HEK293 (cell line): ENCODE measurements around the gene OR5H2.

Experiments
- HOXC10 ChIP-seq: sonication (generic); formaldehyde crosslinking; IDR thresholded peaks from 2 replicates; pipeline ENCODE4 v1.8.1; 2023; ENCODE audit warnings: mild to moderate bottlenecking, missing genetic modification reagents
- TCF7L2 ChIP-seq: IDR thresholded peaks from 2 replicates; pipeline ENCODE4 v1.6.1; 2011; ENCODE audit warnings: low read depth, mild to moderate bottlenecking, inconsistent platforms, low read length, moderate library complexity, borderline replicate concordance
- ZFP3 ChIP-seq: fragments of 450-650 bp; formaldehyde crosslinking; IDR thresholded peaks from 2 replicates; pipeline ENCODE4 v1.5.1; 2016; ENCODE audit warnings: low read depth, missing biosample characterization, missing genetic modification characterization
- ZFP37 ChIP-seq: fragments of 450-650 bp; formaldehyde crosslinking; IDR thresholded peaks from 2 replicates; pipeline ENCODE4 v1.5.1; 2016; ENCODE audit warnings: missing biosample characterization, missing genetic modification characterization
- ZNF133 ChIP-seq: fragments of 450-650 bp; formaldehyde crosslinking; IDR thresholded peaks from 2 replicates; pipeline ENCODE4 v1.5.1; 2016; ENCODE audit warnings: missing biosample characterization, missing genetic modification characterization
- ZNF416 ChIP-seq: fragments of 450-650 bp; formaldehyde crosslinking; IDR thresholded peaks from 2 replicates; pipeline ENCODE4 v1.5.1; 2016; ENCODE audit warnings: missing biosample characterization, missing genetic modification characterization
- ZXDB ChIP-seq: fragments of 450-650 bp; formaldehyde crosslinking; IDR thresholded peaks from 2 replicates; pipeline ENCODE4 v1.5.1; 2016; ENCODE audit warnings: missing biosample characterization, missing genetic modification characterization
- TF ChIP-seq, protein P1 (sequence below): fragments of 450-650 bp; formaldehyde crosslinking; IDR thresholded peaks from 2 replicates; pipeline ENCODE4 v1.5.1; 2017; ENCODE audit warnings: missing biosample characterization, missing genetic modification characterization
- TF ChIP-seq, protein P2 (sequence below): fragments of 450-650 bp; formaldehyde crosslinking; IDR thresholded peaks from 2 replicates; pipeline ENCODE4 v1.5.1; 2016; ENCODE audit warnings: missing biosample characterization, missing genetic modification characterization
- TF ChIP-seq, protein P3 (sequence below): fragments of 450-650 bp; formaldehyde crosslinking; IDR thresholded peaks from 2 replicates; pipeline ENCODE4 v1.5.1; 2016; ENCODE audit warnings: missing biosample characterization, missing genetic modification characterization
- TF ChIP-seq, protein P4 (sequence below): fragments of 450-650 bp; formaldehyde crosslinking; IDR thresholded peaks from 2 replicates; pipeline ENCODE4 v1.5.1; 2016; ENCODE audit warnings: missing biosample characterization, missing genetic modification characterization

DNA sequence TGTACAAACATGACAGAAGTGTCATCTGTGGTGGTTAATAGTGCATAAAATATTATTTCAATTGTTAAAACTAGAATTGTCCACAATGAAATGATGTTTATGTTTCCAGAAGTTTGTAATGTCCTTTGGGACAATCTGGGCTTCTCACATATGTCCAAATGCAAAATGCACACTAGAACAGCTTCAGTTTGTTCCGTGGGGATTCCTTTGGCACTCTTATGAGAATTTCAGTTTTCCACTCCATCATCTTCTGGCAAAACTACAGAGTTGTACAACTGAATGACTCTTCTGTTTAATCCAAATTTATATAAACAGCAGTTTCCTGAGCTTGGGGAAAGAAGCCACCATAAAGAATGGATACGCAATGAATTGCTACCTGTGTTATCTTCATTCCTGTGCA is 20.3 kb upstream of the OR5H2 start:
- TF ChIP-seq ZFP3 (tag by site-specific recombination) (no peak), ZNF416 (tag by site-specific recombination) (no peak), HOXC10 (CRISPR knock-in tag) (no peak), TCF7L2 (no peak), ZFP37 (tag by site-specific recombination) (no peak), ZNF133 (tag by site-specific recombination) (no peak), ZXDB (tag by site-specific recombination) (no peak)
- TF ChIP-seq, protein P1, sequence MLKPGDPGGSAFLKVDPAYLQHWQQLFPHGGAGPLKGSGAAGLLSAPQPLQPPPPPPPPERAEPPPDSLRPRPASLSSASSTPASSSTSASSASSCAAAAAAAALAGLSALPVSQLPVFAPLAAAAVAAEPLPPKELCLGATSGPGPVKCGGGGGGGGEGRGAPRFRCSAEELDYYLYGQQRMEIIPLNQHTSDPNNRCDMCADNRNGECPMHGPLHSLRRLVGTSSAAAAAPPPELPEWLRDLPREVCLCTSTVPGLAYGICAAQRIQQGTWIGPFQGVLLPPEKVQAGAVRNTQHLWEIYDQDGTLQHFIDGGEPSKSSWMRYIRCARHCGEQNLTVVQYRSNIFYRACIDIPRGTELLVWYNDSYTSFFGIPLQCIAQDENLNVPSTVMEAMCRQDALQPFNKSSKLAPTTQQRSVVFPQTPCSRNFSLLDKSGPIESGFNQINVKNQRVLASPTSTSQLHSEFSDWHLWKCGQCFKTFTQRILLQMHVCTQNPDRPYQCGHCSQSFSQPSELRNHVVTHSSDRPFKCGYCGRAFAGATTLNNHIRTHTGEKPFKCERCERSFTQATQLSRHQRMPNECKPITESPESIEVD, result no peak
- TF ChIP-seq, protein P2, sequence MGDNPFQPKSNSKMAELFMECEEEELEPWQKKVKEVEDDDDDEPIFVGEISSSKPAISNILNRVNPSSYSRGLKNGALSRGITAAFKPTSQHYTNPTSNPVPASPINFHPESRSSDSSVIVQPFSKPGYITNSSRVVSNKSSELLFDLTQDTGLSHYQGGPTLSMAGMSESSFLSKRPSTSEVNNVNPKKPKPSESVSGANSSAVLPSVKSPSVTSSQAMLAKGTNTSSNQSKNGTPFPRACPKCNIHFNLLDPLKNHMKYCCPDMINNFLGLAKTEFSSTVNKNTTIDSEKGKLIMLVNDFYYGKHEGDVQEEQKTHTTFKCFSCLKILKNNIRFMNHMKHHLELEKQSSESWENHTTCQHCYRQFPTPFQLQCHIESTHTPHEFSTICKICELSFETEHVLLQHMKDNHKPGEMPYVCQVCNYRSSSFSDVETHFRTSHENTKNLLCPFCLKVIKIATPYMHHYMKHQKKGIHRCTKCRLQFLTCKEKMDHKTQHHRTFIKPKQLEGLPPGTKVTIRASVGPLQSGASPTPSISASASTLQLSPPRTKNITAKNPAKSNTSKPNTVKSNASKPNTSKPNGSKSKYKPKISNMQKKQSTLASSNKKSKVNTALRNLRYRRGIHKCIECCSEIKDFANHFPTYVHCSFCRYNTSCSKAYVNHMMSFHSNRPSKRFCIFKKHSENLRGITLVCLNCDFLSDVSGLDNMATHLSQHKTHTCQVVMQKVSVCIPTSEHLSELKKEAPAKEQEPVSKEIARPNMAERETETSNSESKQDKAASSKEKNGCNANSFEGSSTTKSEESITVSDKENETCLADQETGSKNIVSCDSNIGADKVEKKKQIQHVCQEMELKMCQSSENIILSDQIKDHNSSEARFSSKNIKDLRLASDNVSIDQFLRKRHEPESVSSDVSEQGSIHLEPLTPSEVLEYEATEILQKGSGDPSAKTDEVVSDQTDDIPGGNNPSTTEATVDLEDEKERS, result no peak
- TF ChIP-seq, protein P3, sequence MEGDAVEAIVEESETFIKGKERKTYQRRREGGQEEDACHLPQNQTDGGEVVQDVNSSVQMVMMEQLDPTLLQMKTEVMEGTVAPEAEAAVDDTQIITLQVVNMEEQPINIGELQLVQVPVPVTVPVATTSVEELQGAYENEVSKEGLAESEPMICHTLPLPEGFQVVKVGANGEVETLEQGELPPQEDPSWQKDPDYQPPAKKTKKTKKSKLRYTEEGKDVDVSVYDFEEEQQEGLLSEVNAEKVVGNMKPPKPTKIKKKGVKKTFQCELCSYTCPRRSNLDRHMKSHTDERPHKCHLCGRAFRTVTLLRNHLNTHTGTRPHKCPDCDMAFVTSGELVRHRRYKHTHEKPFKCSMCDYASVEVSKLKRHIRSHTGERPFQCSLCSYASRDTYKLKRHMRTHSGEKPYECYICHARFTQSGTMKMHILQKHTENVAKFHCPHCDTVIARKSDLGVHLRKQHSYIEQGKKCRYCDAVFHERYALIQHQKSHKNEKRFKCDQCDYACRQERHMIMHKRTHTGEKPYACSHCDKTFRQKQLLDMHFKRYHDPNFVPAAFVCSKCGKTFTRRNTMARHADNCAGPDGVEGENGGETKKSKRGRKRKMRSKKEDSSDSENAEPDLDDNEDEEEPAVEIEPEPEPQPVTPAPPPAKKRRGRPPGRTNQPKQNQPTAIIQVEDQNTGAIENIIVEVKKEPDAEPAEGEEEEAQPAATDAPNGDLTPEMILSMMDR (tag by site-specific recombination), result no peak
- TF ChIP-seq, protein P4, sequence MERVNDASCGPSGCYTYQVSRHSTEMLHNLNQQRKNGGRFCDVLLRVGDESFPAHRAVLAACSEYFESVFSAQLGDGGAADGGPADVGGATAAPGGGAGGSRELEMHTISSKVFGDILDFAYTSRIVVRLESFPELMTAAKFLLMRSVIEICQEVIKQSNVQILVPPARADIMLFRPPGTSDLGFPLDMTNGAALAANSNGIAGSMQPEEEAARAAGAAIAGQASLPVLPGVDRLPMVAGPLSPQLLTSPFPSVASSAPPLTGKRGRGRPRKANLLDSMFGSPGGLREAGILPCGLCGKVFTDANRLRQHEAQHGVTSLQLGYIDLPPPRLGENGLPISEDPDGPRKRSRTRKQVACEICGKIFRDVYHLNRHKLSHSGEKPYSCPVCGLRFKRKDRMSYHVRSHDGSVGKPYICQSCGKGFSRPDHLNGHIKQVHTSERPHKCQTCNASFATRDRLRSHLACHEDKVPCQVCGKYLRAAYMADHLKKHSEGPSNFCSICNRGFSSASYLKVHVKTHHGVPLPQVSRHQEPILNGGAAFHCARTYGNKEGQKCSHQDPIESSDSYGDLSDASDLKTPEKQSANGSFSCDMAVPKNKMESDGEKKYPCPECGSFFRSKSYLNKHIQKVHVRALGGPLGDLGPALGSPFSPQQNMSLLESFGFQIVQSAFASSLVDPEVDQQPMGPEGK, result no peak
